Cardiac muscle cell (in vitro differentiated cells and primary cell): ENCODE measurements around the gene LRRTM3. TPM values are rescaled to one million over a fixed set of nuclear protein-coding genes. Genes with fewer than 3 reads are reported as not detected.

Experiments used
- DNase-seq, 2 donors: peaks; one replicate each; pipeline versions ENCODE4 v3.0.0 to v3.0.0-alpha.2; 2010 to 2017; ENCODE audit warnings: low read depth in 1 of 2, low spot score in 1 of 2
- H3K27ac ChIP-seq: fragments of 200-600 bp; sonication (generic); 2 replicates; pipeline ENCODE4 v1.5.1; 2016
- H3K27me3 ChIP-seq: fragments of 200-600 bp; sonication (generic); 2 replicates; pipeline ENCODE4 v1.6.0; 2016; ENCODE audit warnings: control low read depth
- H3K36me3 ChIP-seq: fragments of 200-600 bp; sonication (generic); 2 replicates; pipeline ENCODE4 v1.5.1; 2016; ENCODE audit warnings: control low read depth
- H3K4me1 ChIP-seq: fragments of 200-600 bp; sonication (generic); 2 replicates; pipeline ENCODE4 v1.8.1; 2017; ENCODE audit warnings: low read depth, mild to moderate bottlenecking, mixed run types
- H3K4me3 ChIP-seq: fragments of 200-600 bp; sonication (generic); 2 replicates; pipeline ENCODE4 v1.5.1; 2016; ENCODE audit warnings: mild to moderate bottlenecking
- H3K9me3 ChIP-seq: fragments of 200-600 bp; sonication (generic); 2 replicates; pipeline ENCODE4 v1.5.1; 2017; ENCODE audit warnings: low read depth, mild to moderate bottlenecking, control low read depth
- CTCF ChIP-seq: IDR thresholded peaks from 2 replicates; pipeline ENCODE4 v1.5.1; 2012; ENCODE audit warnings: low read depth, mild to moderate bottlenecking, low read length
- polyA plus RNA-seq: library from polyadenylated mRNA; unstranded; fragments of >200 nt; fragmentation: Nextera tagmentation; extraction: Ambion mirVana; gene quantifications from 2 replicates; pipeline ENCODE4 v1.2.1, GENCODE V29; 2016
- total RNA-seq: library from RNA; depleted of rRNA; stranded (reverse); fragments of >200 nt; gene quantifications from 2 replicates; pipeline ENCODE4 v1.2.3, GENCODE V29; 2016

Gene LRRTM3
- total and polyA plus RNA-seq, 2 experiments from 2014 or later: 0.98 to 3.6 TPM

GRCh38 chr10:67075491-67075971, 149.7 kb downstream of the LRRTM3 start:
- Histone ChIP-seq H3K27ac (peak overlapping the region; percentile 81), H3K36me3 (no peaks in the 10 kb centered on the region), H3K9me3 (no peaks in the 10 kb centered on the region), H3K4me3 (no peak overlapping the region), H3K27me3 (no peaks in the 10 kb centered on the region), H3K4me1 (peaks cover 25% of the 10 kb centered on the region)
- TF ChIP-seq CTCF: no peak
- peak in 1 of 2 donors; percentile 16 for DNase-seq

- Histone ChIP-seq H3K9me3 (no peaks in the 10 kb centered on the region), H3K36me3 (no peaks in the 10 kb centered on the region)
- no peak for TF ChIP-seq CTCF
Measured at GRCh38 chr10:67076144-67076543, 150.3 kb downstream of the LRRTM3 start.

GRCh38 chr10:67077376-67077775, 151.5 kb downstream of the LRRTM3 start:
- no peak overlapping the region for H3K27ac ChIP-seq
- H3K4me3 ChIP-seq: no peak overlapping the region
- H3K9me3 ChIP-seq: no peaks in the 10 kb centered on the region
- H3K27me3 ChIP-seq: no peaks in the 10 kb centered on the region
- H3K36me3 ChIP-seq: no peaks in the 10 kb centered on the region
- peaks cover 25% of the 10 kb centered on the region for H3K4me1 ChIP-seq
- no peak for DNase-seq
- TF ChIP-seq CTCF: no peak

More at GRCh38 chr10:67076144-67076543, 150.3 kb downstream of the LRRTM3 start:
- H3K27ac ChIP-seq: peak overlapping the region; percentile 81
- H3K4me1 ChIP-seq: peaks cover 25% of the 10 kb centered on the region
- no peaks in the 10 kb centered on the region for H3K27me3 ChIP-seq
- peak in 1 of 2 donors; percentile 23 for DNase-seq
- no peak overlapping the region for H3K4me3 ChIP-seq

GRCh38 chr10:67079126-67079525, 153.3 kb downstream of the LRRTM3 start:
- no peak for TF ChIP-seq CTCF
- H3K4me3 ChIP-seq: no peak overlapping the region
- no peaks in the 10 kb centered on the region for H3K36me3 ChIP-seq
- peak in 1 of 2 donors; percentile 10 for DNase-seq
- H3K4me1 ChIP-seq: peaks cover 25% of the 10 kb centered on the region
- H3K27ac ChIP-seq: no peak overlapping the region
- no peaks in the 10 kb centered on the region for H3K9me3 ChIP-seq
- H3K27me3 ChIP-seq: no peaks in the 10 kb centered on the region

GRCh38 chr10:67086327-67087134, 160.7 kb downstream of the LRRTM3 start:
- Histone ChIP-seq H3K27ac (peak overlapping the region; percentile 65), H3K9me3 (no peaks in the 10 kb centered on the region), H3K4me3 (no peak overlapping the region), H3K27me3 (no peaks in the 10 kb centered on the region), H3K36me3 (no peaks in the 10 kb centered on the region), H3K4me1 (peaks cover 13% of the 10 kb centered on the region)
- DNase-seq: peak in 1 of 2 donors; percentile 8
- no peak for TF ChIP-seq CTCF
